ENCODE results near the gene ATP4A. TPM values are rescaled to one million over a fixed set of nuclear protein-coding genes. Genes with fewer than 3 reads are reported as not detected.

ATP4A gene
- polyA plus RNA-seq, 1 experiment, result not detected

DNA sequence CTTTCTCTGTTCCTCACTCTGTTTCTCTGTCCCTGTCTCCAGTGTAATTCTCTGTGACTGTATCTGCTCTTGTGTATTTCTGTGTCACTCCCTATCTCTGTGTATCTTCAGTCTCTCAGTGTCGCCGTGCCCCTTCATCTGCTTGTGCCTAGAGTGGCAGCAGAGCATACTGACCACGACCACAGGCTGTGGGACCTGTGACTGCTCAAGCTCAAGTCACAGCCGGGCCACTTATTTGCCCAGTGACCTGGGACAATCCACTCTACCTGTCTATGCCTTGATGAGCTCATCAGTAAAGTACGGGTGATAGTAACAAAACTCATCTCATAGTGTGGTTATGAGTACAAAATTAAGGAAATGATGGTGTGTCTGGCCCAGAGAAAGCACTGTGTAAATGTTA lies 9.4 kb downstream of the ATP4A start:
- no peak for DNase-seq (ENCODE audit: low read depth)
- POLR2A ChIA-PET, result no interaction called here
- CTCF ChIA-PET, result no interaction called here

DNA sequence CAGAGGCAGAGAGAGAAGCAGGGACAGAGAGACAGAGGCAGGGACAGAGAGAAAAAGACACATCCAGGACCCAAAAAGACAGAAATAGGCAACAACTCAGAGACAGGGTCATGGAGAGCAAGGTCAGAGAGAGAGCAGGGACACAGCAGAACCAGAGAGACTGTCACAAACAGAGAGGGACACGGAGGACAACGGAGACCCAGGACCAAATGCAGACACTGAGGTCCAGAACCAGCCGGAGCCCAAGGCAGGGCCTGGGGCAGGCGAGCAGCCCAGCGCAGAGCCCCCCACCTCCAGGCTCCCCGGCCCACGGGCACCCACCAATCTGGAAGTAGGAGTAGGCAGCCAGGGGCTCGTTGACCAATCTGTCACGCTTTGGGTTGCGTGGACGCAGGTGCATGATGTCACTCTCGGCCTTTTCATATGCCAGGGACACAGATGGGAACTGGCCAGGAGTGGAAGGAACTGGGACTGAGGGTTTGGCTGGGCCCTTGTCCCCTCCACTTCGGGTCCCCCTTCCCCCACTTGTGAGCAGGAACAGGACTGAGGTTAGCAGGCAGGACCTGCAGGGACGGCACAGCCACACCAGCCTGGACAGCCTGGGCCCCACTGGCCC lies 10.0 kb downstream of the ATP4A start:
- H3K27me3 ChIP-seq (ENCODE audit: control insufficient read depth, insufficient read depth, low read length), result peaks cover 3% of the 10 kb centered on the region; the same call in 1 of the 2 replicates
- H3K36me3 ChIP-seq (ENCODE audit: control insufficient read depth, insufficient read depth, low read length), result no peaks in the 10 kb centered on the region
- no peak for DNase-seq (ENCODE audit: low read depth)
- TF ChIP-seq, protein P1, sequence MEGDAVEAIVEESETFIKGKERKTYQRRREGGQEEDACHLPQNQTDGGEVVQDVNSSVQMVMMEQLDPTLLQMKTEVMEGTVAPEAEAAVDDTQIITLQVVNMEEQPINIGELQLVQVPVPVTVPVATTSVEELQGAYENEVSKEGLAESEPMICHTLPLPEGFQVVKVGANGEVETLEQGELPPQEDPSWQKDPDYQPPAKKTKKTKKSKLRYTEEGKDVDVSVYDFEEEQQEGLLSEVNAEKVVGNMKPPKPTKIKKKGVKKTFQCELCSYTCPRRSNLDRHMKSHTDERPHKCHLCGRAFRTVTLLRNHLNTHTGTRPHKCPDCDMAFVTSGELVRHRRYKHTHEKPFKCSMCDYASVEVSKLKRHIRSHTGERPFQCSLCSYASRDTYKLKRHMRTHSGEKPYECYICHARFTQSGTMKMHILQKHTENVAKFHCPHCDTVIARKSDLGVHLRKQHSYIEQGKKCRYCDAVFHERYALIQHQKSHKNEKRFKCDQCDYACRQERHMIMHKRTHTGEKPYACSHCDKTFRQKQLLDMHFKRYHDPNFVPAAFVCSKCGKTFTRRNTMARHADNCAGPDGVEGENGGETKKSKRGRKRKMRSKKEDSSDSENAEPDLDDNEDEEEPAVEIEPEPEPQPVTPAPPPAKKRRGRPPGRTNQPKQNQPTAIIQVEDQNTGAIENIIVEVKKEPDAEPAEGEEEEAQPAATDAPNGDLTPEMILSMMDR (IDR thresholded peaks at IDR 0.05; ENCODE audit: insufficient read depth, low read depth, low read length), result no peak
- POLR2A ChIA-PET, result no interaction called here
- CTCF ChIA-PET, result interaction anchor here (2.3 kb wide), 1 partner anchor 43 kb away, joined by 6 read pairs; no protein-coding TSS in a partner anchor
- no peak overlapping the region for H3K4me3 ChIP-seq (ENCODE audit: low read depth, low read length)

More for the DNA sequence above, 9.4 kb downstream of the ATP4A start:
- Histone ChIP-seq H3K36me3 (ENCODE audit: control insufficient read depth, insufficient read depth, low read length) (no peaks in the 10 kb centered on the region), H3K4me3 (ENCODE audit: low read depth, low read length) (no peak overlapping the region), H3K27me3 (ENCODE audit: control insufficient read depth, insufficient read depth, low read length) (peaks cover 6% of the 10 kb centered on the region)
- TF ChIP-seq, protein P1 (IDR thresholded peaks at IDR 0.05; ENCODE audit: insufficient read depth, low read depth, low read length), result no peak

DNA sequence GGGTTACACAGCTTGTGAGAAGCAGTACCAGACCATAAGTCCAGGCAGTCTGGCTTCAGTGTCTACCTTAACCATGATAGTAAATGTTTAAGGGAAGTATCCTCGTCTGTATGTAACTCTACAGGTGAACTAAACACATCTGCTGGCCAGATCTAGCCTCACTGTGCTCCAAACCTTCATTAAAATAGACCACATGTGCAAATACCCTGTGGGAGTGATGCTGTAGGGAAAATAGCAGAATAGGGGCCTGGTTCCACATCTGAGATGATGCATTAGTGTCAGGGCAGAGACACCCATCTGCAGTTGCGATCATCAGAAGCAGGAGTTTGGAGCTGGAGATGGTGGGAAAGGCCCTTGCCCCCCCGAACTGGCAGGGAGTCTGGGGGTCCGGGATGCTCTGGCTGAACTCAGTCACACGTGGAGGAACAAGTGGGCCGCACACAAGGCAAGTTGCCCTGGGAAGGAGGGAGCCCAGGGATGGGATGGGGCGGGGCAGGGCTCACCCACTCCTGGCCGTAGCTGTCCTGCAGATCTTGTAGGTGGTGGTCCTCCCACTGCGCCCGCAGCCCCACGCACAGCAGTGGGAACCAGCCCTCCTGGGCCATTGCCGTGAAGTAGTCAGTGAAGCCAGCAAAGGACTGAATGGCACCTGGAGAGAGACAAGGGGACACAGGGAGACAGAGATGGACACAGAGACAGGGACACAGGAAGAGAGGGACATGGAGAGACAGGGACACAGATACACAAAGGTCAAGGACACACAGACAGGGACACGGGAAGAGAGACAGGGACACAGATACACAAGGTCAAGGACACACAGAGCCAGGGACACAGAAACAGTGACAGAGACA lies 10.7 kb downstream of the ATP4A start:
- no peak for DNase-seq (ENCODE audit: low read depth)
- Histone ChIP-seq H3K4me3 (ENCODE audit: low read depth, low read length) (no peak overlapping the region), H3K36me3 (ENCODE audit: control insufficient read depth, insufficient read depth, low read length) (no peaks in the 10 kb centered on the region), H3K27me3 (ENCODE audit: control insufficient read depth, insufficient read depth, low read length) (peaks cover 3% of the 10 kb centered on the region; the same call in 1 of the 2 replicates)
- TF ChIP-seq, protein P1 (IDR thresholded peaks at IDR 0.05; ENCODE audit: insufficient read depth, low read depth, low read length), result no peak
- POLR2A ChIA-PET, result no interaction called here
- CTCF ChIA-PET, result interaction anchor here (2.3 kb wide), 1 partner anchor 42 kb away, joined by 6 read pairs; no protein-coding TSS in a partner anchor

DNA sequence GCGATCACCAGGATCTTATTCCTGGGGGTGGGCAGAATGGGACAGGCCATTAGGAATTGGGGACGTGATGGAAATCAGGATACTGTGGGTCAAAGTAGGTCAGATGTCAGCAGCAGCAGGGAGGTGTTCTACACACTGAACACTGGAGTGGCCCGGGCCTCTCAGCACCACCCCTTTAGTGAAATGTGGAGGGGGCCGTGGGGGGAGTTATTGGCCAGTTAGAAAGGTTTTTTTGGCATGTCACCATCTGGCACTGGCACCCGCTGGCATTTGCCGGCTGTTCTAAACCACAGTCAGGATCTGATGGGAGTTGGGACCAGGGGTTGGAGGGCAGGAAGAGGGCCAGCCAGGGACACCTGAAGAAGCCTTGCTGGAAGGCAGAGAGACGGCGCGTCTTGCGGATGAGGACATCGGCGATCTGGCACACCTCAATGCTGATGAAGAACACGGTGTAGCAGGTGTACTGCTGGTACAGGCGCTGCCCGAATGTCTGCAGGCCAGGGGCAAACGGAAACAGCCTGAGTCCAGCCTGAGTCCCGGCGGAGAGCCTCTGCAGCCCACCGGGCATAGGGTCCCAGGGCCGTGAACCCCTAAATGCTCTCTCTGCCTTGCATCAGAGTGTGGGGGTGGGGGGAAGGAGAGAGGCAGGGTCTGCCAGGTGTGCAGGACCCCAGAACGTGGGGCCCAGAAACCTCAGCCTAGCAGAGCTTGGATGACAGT lies 12.2 kb downstream of the ATP4A start:
- Histone ChIP-seq H3K27me3 (ENCODE audit: control insufficient read depth, insufficient read depth, low read length) (peaks cover 3% of the 10 kb centered on the region; the same call in 1 of the 2 replicates), H3K36me3 (ENCODE audit: control insufficient read depth, insufficient read depth, low read length) (peaks cover 1% of the 10 kb centered on the region; the same call in 1 of the 2 replicates), H3K4me3 (ENCODE audit: low read depth, low read length) (no peak overlapping the region)
- TF ChIP-seq, protein P1 (IDR thresholded peaks at IDR 0.05; ENCODE audit: insufficient read depth, low read depth, low read length), result no peak
- POLR2A ChIA-PET, result no interaction called here
- CTCF ChIA-PET, result interaction anchor here (0.6 to 2.3 kb wide), 2 partner anchors 28 to 41 kb away, joined by 3 to 6 read pairs; no protein-coding TSS in a partner anchor
- no peak for DNase-seq (ENCODE audit: low read depth)

All from BJ (cell line).